Right atrium auricular region (tissue), 2 donors: Measurements from ENCODE around the gene MTRR. TPM values are rescaled to one million over a fixed set of nuclear protein-coding genes. Genes with fewer than 3 reads are reported as not detected.

Source experiments
- DNase-seq: peaks from one replicate; pipeline ENCODE4 v3.0.0-alpha.2; 2019; ENCODE audit warnings: low spot score
- H3K27ac ChIP-seq, 2 donors: fragments of 200-600 bp; sonication (generic); 1 replicate in 1 of 2; 2 replicates in 1 of 2; pipeline ENCODE4 v1.5.1; 2016 to 2019
- H3K27me3 ChIP-seq, 2 donors: fragments of 200-600 bp; sonication (generic); one replicate each; pipeline versions ENCODE4 v1.5.1 to v1.6.0; 2017 to 2019
- H3K36me3 ChIP-seq: fragments of 200-600 bp; sonication (generic); one replicate; pipeline ENCODE4 v1.5.1; 2016
- H3K4me1 ChIP-seq, 2 donors: fragments of 200-600 bp; sonication (generic); one replicate each; pipeline versions ENCODE4 v1.5.1 to v1.6.0; 2017 to 2019
- H3K4me3 ChIP-seq, 2 donors: fragments of 200-600 bp; sonication (generic); 1 replicate in 1 of 2; 2 replicates in 1 of 2; pipeline ENCODE4 v1.5.1; 2017 to 2019; ENCODE audit warnings: mild to moderate bottlenecking in 1 of 2, moderate library complexity in 1 of 2
- H3K9me3 ChIP-seq, 2 donors: fragments of 200-600 bp; sonication (generic); one replicate each; pipeline ENCODE4 v1.5.1; 2019
- total RNA-seq, 2 donors: library from RNA; depleted of rRNA; stranded (reverse); fragments of >200 nt; gene quantifications; one replicate each; pipeline ENCODE4 v1.1.0, GENCODE V29; 2016
- TF ChIP-seq, protein P1 (sequence below), 2 donors: fragments of 200-600 bp; sonication (generic); IDR thresholded peaks; one replicate each; pipeline ENCODE4 v1.5.1; 2019; ENCODE audit warnings: antibody characterized with exemption in 2 of 2

MTRR gene
- total RNA-seq, 2 donors from 2014 or later: 16.2 to 31.3 TPM

DNA sequence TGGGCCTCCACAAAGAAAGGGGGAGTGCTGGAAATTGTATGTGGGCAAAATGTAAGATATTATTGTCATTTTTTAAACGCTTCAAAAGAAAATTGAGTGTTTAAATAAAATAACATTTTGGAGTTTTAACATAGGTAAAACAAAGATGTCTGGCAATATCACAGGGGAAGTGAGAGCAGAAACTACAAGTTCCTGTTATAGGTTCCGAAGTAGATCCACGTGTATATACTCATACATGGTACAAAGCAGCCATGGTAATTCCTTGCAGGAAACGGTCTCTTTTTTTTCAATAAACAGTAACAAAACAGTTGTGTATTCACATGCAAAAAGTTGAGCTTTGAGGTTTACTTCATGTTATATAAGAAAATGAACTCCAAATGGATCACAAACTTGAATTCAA is 78.4 kb downstream of the MTRR start:
- no peaks in the 10 kb centered on the region for H3K4me1 ChIP-seq
- no peaks in the 10 kb centered on the region for H3K36me3 ChIP-seq
- DNase-seq: no peak
- H3K27ac ChIP-seq: no peak overlapping the region
- TF ChIP-seq, protein P1, sequence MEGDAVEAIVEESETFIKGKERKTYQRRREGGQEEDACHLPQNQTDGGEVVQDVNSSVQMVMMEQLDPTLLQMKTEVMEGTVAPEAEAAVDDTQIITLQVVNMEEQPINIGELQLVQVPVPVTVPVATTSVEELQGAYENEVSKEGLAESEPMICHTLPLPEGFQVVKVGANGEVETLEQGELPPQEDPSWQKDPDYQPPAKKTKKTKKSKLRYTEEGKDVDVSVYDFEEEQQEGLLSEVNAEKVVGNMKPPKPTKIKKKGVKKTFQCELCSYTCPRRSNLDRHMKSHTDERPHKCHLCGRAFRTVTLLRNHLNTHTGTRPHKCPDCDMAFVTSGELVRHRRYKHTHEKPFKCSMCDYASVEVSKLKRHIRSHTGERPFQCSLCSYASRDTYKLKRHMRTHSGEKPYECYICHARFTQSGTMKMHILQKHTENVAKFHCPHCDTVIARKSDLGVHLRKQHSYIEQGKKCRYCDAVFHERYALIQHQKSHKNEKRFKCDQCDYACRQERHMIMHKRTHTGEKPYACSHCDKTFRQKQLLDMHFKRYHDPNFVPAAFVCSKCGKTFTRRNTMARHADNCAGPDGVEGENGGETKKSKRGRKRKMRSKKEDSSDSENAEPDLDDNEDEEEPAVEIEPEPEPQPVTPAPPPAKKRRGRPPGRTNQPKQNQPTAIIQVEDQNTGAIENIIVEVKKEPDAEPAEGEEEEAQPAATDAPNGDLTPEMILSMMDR (IDR thresholded peaks at IDR 0.05): no peak
- no peaks in the 10 kb centered on the region for H3K27me3 ChIP-seq
- H3K9me3 ChIP-seq: no peaks in the 10 kb centered on the region
- no peak overlapping the region for H3K4me3 ChIP-seq

Other genes with a start within 250 kb of the MTRR start
- gene CFAP90, start 18.0 kb upstream of the MTRR start, total RNA-seq: not detected
- gene FASTKD3, start 117 bp upstream of the MTRR start, total RNA-seq: 1 to 10 TPM; 4.6 TPM